GM08714 (cell line): ENCODE measurements around the gene TEF.
A peak's percentile ranks its signal among the peaks of the same experiment; 100 is the strongest.
"Not testable (repeated sequence)": the region's sequence is repeated elsewhere in the genome, so short reads cannot be mapped to it uniquely, and the experiment has no call there.

Experiments used
- H3K4me3 ChIP-seq: fragments of 200-500 bp; sonication (Bioruptor generic); 2 replicates; pipeline ENCODE4 v1.5.1; 2014; ENCODE audit warnings: mild to moderate bottlenecking, low read length, inconsistent platforms
- ZNF274 ChIP-seq: IDR thresholded peaks from 2 replicates; pipeline ENCODE4 v1.6.1; 2012; ENCODE audit warnings: mild to moderate bottlenecking, low read depth, low read length

The TEF gene

DNA sequence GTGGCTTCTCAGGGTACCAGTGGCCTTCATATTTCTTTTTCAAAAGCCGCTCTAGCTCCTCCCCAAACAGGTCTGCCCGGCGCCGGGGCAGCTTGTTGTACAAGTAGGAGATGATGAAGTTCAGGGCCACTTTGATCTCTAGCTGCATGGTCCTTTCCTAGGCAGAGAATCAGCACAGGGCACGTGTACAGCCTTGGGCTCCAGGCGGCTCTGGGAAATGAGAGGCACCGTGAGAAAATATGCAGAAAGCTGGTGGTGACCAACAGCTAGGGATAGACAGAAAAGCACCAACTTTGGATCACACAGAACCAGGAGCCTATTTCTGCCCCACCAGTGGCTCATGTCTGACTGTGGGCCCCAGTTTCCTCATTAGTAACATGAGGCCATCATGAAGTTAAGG is 55.5 kb downstream of the TEF start:
- TF ChIP-seq ZNF274: no peak
- H3K4me3 ChIP-seq: no peak overlapping the region

DNA sequence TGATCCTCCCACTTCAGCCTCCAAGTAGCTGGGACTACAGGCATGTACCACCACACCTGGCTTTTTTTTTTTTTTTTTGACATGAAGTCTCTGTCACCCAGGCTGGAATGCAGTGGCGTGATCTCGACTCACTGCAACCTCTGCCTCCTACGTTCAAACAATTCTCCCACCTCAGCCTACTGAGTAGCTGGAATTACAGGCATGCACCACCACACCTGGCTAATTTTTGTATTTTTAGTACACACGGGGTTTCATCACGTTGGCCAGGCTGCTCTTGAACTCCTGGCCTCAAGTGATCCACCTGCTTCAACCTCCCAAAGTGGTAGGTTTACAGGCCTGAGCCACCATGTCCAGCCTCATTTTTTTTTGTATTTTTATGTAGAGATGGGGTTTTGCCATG is 58.8 kb downstream of the TEF start:
- not testable (repeated sequence) for H3K4me3 ChIP-seq

DNA sequence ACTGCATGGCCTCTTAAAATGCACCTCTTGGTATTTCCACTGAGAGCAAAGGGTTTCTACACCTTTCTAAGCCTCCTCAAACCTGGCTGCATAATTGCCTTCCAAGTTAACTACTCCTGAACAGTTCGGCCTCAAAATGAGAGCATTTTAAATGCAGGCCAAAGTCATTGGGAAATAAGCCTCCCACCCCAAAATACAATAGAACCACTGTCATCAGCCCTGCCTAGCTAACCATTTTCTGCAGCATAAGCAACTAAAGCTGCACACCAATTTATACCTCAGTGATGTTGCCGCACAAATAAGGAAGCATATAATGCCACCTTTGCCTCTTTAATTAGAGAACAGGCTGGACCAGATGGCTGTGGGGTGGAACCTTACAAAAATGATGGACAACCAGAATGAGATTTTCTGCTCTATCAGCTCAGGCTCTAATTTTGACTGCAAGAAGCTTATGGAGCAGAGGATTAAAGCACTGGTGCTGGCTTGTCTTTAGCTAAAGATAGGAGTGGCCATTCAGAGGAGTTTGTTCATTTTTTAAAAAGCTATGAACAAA is 60.6 kb downstream of the TEF start:
- no peak overlapping the region for H3K4me3 ChIP-seq
- no peak for TF ChIP-seq ZNF274

DNA sequence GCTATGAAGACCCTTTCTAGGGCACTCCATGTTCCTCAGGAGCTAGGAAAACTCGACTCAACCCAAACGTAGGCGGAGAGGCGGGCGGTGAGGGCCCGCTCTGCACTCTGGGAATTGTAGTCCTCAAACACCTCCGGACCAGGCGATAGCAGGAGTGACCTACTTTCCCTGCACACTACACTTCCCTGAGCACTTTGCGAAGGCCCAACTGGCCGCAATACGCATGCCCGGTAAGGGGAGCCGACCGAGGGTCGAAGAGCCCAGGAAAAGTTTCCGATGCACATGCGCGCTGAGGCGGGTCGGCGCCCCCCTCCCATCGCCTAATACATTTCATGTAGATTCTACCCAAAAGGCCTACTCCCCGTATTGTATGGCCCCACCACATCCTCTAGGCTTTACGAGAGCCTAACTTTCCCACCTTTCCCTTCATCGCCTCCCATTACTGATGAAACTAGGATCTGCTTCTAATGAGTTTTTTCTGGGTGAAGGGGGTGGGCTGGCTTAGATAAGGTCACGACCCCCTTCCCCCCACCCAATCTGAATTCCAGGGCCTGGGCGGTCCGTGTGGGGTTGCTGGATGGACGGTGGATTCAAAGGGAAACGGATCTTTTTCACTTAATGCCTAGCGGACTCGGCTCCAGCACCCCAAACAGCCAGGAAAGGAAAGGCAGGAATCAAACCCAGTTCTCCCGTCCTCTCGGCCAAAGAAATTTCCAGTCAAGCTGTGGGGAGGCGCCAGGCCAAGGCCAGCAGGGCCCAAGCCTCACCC is 62.8 kb downstream of the TEF start:
- no peak for TF ChIP-seq ZNF274
- peak overlapping the region; percentile 85 for H3K4me3 ChIP-seq

DNA sequence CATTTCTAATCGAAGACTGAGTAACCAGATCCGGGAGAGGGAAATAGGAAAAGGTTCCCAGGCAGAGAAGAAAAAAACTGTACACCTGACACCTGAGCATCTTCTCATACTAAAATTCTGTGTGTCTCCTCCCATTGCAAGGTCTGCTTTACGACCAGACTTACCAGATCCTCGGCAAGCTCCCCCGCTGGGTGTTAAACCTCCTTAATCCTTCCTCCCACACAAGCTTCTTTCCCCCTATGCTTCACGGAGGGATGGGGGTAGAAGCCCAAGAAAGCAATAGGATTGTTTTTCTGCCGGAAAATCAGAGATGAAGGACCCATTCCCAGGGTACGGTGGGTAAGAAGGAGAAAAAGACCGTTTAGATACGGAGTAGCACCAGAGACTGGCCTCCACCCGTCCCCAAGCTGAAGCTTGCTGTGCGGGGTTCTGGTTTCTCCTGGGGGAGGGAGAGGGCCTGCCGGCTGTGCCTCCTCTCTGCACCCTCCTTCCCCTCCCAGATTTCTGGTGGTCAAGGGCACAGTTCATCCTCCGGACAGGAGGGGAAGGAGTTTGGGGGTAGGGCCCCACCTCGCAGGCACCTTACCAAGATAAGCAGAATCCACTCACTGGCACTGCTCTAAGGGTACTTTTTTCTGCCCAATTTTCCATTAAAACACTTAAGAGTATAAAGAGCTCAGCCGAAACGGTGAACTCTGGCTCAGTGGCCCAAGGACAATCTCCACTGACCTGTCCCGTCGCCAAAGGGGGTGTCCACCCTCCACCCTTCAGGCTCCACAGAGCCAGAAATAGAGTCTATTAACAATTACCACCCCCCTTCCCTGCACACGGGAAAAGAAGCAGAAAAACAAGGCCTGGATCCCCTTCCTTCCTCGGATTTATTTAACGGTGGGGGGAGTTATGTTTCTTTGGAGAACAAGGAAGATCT is 63.7 kb downstream of the TEF start:
- peak overlapping the region; percentile 85 for H3K4me3 ChIP-seq

DNA sequence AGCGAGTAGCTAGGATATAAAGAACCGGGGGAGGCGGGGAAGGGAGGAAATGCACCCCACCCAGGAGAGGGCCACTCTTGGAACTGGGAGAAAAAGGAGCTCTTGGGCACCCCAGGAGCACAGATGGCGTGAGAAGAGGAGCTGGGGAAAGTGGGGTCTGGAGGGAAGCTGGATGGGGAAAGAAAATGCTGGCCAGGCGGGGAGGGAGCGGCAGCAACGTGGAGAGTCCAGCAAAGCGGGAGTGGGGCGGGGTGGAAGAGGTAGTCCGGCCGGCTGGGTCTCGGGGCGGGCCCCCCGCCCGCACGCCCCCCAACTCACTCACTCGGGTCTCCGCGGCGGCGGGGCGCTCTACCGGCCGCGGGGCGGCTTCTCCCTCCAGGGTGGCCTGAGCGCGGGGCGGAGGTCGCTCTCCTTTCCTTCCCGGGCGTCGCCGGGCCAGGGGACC is 64.3 kb downstream of the TEF start:
- peak overlapping the region; percentile 85 for H3K4me3 ChIP-seq
- TF ChIP-seq ZNF274: no peak

More for the DNA sequence above, 63.7 kb downstream of the TEF start:
- no peak for TF ChIP-seq ZNF274

DNA sequence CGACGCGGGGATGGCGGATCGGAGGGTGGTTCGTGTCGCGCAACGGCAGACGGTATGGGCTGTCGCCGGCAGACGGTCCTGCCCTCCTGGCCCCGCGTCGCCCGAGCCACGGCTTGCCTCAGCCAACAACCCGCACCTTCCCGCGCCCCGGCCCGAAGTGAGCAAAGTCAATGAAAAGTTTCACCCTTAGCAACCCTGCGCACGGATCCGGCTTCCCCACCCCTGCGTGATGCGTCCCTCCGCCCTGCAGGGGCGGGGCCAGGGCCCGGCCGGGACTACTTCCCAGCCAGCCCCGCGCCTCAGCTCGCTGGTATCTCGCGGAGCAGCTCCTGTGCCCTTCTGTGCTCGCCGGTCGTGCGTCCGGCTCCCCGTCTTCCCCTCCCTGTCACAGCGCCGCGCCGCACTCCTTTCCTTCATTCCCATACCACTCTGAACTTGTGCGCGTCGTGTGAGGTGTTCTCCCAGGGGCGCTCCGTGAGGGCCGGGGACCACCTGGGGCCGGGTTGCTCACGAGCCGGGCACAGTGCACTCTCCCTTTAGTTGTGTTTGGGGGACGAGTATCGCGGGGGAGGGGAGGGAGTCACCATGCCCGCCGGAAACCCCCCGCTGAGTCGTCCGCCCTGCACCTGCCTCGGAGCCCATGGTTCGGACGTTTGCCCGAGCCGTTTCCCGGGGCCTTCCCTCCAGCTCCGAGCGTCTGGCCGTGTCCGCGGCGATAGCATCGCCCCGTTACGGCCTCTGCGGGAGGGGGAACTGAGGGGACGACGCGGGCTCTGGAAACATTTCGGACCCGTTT is 65.1 kb downstream of the TEF start, which contains the start of gene TOB2:
TSS of gene TOB2 (minus strand) at position 163 of the 796 bp plus-strand sequence. CDS start 9,456 bp downstream, outside the sequence.
- no peak for TF ChIP-seq ZNF274
- peak within 1 kb of the TSS; percentile 85 for H3K4me3 ChIP-seq

DNA sequence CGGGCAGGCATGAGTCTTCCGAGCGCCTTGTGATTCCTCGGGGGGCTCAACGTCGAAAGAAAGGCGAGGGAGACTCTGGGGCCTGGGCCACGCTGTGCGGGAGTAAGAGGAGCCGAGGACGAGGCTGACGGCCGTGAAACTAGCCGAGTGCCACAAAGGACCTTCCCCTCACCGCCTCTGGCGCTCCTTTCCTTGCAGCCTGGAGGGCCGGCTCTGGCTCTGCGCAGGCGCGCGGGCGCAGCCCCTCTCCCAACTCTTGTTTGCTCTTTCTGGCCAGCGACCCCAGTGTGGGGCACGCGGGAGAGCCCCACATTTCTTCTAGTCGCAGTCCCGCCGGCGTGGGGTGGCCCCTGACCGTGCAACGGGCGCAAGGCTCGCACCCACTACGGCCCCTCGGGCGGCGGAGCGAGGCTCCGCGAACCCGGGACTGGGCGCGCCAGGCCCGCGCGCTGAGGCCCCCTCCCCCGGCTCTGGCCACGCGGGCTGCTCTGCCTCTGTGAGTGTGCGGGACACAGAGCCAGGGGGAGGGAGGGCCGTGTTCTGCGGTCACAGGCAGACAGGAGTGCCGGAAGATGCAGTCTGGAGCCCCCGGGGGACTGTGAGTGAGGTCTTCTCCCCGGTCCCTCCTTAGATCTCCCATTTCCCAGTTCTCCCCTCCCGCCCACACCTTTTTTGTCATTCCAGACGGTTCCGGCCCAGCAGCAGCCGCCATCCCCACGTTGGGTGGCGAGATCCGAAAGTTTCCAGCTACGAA is 65.9 kb downstream of the TEF start:
- peak overlapping the region; percentile 85 for H3K4me3 ChIP-seq
- no peak for TF ChIP-seq ZNF274

DNA sequence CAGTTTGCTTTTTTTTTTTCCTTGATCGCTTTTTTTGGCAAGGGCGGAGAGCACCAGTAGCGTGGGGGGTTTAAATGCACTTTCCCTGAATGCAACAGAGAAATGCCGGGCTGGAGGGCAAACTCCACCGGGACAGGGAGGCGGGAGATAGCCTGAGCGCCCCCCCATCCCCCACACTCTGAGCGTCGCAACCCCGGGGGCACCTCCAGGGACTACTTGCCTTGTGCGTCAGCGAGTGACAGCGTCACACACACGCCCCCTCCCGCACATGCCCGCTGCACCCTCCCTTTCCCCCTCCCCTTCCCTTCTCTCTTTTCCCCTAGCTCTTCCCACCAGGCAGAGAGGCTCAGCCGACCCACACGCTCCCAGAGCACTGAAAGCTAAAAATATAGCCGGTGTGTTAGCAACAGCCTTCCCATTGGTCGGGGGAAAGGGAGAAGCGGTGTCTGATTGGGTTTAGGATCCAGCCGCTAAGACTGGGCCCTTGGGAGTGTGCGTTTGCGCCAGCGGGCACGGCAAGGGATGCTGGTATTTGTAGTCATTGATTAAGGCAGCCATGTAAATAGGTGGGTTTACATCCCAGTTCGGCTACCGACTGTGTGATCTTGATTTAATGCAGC is 66.6 kb downstream of the TEF start:
- H3K4me3 ChIP-seq: peak overlapping the region; percentile 85
- no peak for TF ChIP-seq ZNF274
